NOMO-1 treated with DMSO at 0.1 percent for 48 hours (cell line): ENCODE measurements around the gene SPNS3.

Source experiments
- DNase-seq: peaks from one replicate; lab custom pipeline; 2025; ENCODE audit not compliant: unreplicated experiment; lab: John Stamatoyannopoulos, UW

Gene SPNS3

GRCh38 chr17:4507361-4508111 lies 73.8 kb downstream of the SPNS3 start:
- no peak for DNase-seq

DNA sequence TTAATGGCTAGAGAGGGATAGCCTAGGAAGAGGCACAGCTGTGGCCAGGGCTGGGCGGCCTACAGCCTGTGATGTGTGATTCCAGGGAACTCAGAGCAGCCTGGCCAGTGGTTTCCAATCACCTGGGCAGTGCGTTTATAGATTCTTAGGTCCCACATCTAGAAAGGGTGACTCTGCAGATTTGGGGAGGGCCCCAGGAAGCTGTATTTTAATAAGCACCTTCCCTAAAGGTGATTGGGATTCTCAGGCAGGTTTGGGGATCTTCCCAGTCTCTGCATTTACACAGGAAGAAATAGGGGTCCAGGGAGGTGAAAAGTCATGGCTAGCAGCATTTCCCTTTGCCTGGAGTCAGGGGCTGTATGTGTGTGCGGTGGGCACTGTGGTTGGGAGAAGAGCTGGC lies 74.5 kb downstream of the SPNS3 start:
- no peak for DNase-seq

DNA sequence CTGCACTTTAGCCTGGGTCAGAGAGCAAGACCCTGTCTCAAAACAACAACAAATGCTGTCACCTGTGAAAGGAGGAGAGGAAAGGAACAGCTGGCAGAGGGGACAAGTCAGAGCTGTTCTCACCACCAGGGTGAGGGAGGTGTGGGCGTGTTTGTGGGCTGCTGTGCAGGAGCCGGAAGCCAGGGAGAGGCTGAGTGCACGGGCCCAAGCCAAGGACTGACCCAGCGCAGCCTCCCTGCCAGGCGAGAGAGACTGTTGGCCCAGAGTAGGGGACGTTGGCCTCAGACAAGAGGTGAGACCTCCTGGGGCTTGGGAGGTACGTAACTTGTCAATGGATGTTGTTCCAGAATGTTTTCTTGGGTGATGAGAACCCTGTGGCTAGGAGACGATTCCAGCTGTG lies 75.7 kb downstream of the SPNS3 start:
- DNase-seq: no peak

GRCh38 chr17:4509923-4510617 lies 76.3 kb downstream of the SPNS3 start:
- DNase-seq: no peak

DNA sequence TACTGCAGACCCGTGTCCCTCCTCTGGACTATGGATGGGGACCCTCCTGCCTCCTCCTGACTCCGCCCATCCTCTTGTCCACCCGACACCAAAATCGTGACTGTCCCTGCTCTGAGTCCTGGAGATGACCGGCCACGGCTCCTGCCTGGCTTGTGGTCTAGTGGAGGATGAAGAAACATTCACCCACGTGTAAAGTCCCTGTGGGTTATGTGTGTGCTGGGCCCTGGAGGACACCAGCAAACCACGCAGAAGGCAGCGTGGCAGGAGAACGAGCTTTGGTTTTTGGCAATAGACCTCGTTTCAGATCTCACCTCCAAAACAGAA lies 76.8 kb downstream of the SPNS3 start:
- DNase-seq: no peak

DNA sequence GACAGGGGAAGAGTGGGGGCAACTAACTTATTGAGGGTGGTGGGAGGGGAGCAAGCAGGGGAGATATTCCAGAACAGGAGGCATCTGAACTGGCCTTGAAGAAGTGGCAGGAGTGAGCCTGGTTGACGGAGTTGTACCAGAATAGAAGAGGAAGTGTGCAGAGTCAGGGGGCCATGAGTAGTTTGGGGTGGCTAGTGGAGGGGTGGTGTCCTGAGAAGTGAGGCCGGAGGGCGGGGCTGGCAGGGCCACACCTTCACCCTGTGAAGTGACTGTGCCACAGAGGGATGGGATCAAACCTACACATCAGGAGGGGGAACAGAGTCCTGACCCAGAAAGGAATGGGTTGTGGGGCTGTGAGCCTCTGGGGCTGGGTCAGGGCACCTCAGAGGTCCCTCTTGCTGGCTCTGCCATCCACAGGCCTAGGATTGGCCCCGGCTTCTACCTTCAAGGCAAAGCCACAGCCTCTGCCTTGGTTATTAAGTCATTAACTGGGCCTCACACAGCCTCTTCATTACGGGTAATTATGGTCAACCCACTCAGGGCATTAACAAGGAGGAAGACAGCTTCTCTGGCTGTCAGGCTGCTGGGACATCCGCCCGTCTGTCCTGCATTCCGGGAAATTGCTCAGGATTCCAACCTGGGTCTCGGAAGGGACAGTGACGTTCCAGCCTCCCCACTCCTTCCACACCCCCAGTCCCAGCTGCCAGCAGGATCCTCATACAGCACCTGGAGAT lies 77.6 kb downstream of the SPNS3 start:
- peak; percentile 67 for DNase-seq

- DNase-seq: no peak
Observed at GRCh38 chr17:4512156-4513112, 78.7 kb downstream of the SPNS3 start.

DNA sequence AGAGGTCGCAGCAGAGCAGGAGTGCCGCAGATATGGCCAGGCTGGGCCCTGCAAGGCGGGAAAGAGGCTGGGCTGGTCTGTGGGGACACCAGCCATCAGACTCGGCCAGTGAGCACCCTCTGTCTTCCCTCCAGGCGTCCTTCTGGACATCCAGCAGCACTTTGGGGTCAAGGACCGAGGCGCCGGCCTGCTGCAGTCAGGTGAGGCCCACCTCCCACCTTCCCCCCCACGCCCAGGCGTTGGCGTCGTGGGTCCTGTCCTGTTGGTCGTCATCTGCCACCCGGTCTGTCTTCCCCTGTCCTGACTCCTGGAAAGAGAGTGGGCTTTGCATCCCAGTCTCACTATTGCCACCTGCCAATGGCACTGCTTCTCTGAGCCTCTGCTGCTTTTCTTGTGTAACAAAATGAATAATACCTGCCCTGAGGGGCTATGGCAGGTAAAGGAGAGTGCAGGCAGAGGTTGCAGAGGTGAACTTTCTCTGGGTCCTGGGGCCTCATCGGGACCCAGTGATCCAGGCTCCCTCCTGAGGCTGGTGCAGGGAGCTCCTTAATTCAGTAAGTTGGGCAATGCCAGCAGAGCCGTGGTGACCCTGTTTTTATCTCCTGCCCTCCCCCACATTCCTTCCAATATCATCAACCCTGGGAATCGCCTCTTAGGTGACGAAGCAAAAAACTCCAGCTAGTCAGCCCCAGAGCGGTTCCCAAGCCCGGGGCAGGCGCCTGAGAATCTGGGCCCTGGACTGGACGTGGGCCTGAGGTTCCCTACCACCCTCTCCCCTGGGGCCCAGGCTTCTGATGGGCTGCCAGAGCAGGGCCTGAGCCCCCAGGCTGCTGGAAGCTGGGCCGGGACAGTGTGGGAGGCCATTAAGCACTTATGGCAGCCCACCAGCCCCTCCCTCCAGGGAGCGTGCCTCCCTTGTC lies 79.6 kb downstream of the SPNS3 start:
- no peak for DNase-seq

GRCh38 chr17:4514206-4514605 lies 80.5 kb downstream of the SPNS3 start:
- DNase-seq: no peak

- DNase-seq: no peak
Observed at GRCh38 chr17:4514779-4515178, 81.0 kb downstream of the SPNS3 start.

GRCh38 chr17:4515501-4515900 lies 81.8 kb downstream of the SPNS3 start:
- DNase-seq: no peak

DNA sequence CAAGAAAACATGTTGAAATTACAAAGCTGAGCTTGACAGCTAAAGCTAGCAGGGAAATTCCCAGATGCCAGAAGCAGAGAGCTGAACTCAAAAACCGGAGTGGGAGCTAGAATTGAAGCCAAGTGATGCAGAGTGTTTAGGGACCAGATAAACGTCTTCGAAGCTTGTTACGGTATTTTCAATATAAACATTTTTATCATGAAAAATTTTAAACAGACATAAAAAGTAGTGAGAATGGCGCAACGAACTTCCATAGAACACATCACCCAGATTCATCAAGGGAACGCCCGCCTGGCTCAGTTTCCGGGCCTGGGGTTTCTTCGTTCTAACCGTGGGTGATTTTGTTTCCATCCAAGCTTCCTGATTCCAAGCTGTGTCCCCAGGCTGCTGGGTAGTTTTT lies 83.0 kb downstream of the SPNS3 start:
- no peak for DNase-seq

DNA sequence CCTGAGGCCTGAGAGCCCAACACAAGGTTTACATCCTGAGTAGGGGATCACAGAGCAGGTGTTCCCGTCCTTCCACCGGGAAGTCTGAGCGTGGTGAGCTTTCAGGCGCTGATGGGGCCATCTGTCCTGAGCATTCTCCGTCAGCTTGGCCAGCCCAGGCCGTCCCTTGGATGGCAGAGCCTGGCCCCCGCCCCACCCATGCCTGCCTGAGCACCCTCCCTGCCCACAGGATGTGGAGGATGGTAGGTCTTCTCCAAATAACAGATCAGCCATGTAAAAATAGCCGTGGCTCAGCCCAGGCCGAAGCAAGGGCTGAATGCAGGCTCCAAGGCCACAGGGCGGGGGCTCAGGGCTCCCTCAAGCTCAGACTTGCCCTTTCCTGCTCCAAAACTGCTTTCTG lies 85.2 kb downstream of the SPNS3 start:
- no peak for DNase-seq

- DNase-seq: no peak
Observed at GRCh38 chr17:4519361-4519788, 85.6 kb downstream of the SPNS3 start.

GRCh38 chr17:4520060-4520893 lies 86.5 kb downstream of the SPNS3 start:
- no peak for DNase-seq

DNA sequence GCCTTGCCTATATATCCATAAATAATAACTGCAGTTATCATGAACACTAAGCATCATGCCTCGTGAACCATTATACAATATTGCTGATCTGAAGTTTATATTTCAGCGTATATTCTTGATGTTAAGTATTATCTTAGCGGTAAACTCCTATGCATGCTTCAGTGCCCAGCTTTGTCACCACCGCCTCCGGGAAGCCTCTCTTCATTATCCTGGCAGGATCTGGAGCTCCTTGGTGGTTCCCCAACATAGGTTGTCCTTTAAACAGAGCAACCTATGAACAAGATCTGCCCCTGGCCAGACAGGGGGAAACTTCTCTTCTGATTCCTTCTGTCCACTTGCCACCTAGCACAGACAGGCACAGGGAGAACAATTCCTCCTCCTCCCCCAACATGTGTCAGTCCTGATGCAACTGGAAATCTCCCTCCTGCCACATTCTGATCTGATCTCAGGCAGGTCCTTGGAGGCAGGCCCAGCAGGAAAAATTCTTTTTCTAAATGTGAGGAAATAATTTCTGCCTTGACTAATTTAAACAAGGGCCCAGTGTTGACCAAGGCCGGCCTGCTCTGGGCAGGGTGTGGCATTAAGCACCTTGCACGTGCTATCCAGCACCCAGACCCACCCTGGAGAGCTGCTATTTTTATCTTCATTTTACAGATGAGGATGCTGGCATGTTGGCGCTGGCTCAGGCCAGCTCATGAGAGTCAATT lies 87.3 kb downstream of the SPNS3 start:
- DNase-seq: no peak

DNA sequence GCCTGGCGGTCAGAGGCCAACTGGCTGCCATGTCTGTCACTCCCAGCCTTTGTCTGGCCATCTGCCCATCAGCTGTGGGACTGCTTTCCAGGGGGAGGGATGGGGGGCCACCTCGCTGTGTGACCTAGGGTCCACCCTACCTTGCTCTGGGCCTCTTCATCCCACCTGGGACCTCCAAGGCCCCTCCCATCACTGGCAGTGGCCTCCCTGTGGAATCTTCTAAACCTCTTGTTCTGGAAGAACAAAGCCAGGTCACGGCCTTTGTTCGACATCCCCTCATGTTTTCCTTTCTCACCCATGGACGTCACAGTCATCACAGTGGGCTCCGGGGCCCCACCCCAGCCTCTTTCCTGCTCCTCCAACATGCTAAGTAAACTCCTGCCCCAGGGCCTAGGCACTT lies 88.9 kb downstream of the SPNS3 start:
- DNase-seq: no peak

GRCh38 chr17:4523946-4524345 lies 90.2 kb downstream of the SPNS3 start:
- DNase-seq: no peak
